Fibroblast of lung (primary cell): Measurements from ENCODE around the gene CYP26B1.

Experiments used
- CTCF ChIP-seq, 2 donors: IDR thresholded peaks in 1 of 2; conservative IDR thresholded peaks in 1 of 2; 1 replicate in 1 of 2; 2 replicates in 1 of 2; pipeline ENCODE4 v1.5.1; 2011 to 2012; ENCODE audit warnings: low read length in 2 of 2, control low read depth in 1 of 2, inconsistent platforms in 1 of 2, low read depth in 1 of 2, mild to moderate bottlenecking in 1 of 2
- EZH2 ChIP-seq: IDR thresholded peaks from 2 replicates; pipeline ENCODE4 v1.5.1; 2012; ENCODE audit warnings: low read length, control low read depth, mild to moderate bottlenecking; ENCODE audit errors: missing control alignments

GRCh38 chr2:72118386-72118785 is 29.3 kb downstream of the CYP26B1 start:
- no peak for TF ChIP-seq CTCF (conservative IDR thresholded peaks at IDR 0.05 in 1 of 2, IDR thresholded peaks at IDR 0.05 in 1 of 2; ENCODE audit: low read depth in 1 of 2, low read length in 2 of 2)
- no peak for TF ChIP-seq EZH2
